Osteoblast (primary cell): ENCODE data around the gene SLC12A3. TPM values are rescaled to one million over a fixed set of nuclear protein-coding genes. Genes with fewer than 3 reads are reported as not detected.

Source experiments
- DNase-seq: peaks from one replicate; pipeline ENCODE4 v3.0.0; 2011; ENCODE audit warnings: low spot score, mixed read lengths; ENCODE audit not compliant: insufficient read length; ENCODE audit errors: missing footprints
- H2AFZ ChIP-seq: 2 replicates; pipeline ENCODE4 v1.6.0; 2011; ENCODE audit warnings: mild to moderate bottlenecking, low read length
- H3K27ac ChIP-seq: 2 replicates; pipeline ENCODE4 v1.5.1; 2011; ENCODE audit warnings: mild to moderate bottlenecking, low read depth, low read length, moderate library complexity
- H3K27me3 ChIP-seq: 2 replicates; pipeline ENCODE4 v1.6.0; 2012; ENCODE audit warnings: mild to moderate bottlenecking, control low read depth, inconsistent platforms, low read length, moderate library complexity; ENCODE audit not compliant: insufficient read depth
- H3K36me3 ChIP-seq: 2 replicates; pipeline ENCODE4 v1.5.1; 2011; ENCODE audit warnings: mild to moderate bottlenecking, low read length, control low read depth, moderate library complexity; ENCODE audit not compliant: insufficient read depth
- H3K4me1 ChIP-seq: 2 replicates; pipeline ENCODE4 v1.5.1; 2011; ENCODE audit warnings: mild to moderate bottlenecking, low read length, control low read depth, moderate library complexity; ENCODE audit not compliant: insufficient read depth
- H3K4me2 ChIP-seq: 2 replicates; pipeline ENCODE4 v1.6.0; 2011; ENCODE audit warnings: mild to moderate bottlenecking, low read length; ENCODE audit not compliant: insufficient read depth
- H3K4me3 ChIP-seq: fragments of 200-600 bp; sonication (generic); 3 replicates; pipeline ENCODE4 v1.5.1; 2012; ENCODE audit warnings: mild to moderate bottlenecking, low read length, inconsistent platforms; ENCODE audit not compliant: insufficient read depth
- H3K79me2 ChIP-seq: 2 replicates; pipeline ENCODE4 v1.6.0; 2012; ENCODE audit warnings: mild to moderate bottlenecking, low read length, control low read depth, inconsistent platforms; ENCODE audit not compliant: insufficient read depth
- H3K9me3 ChIP-seq: 2 replicates; pipeline ENCODE4 v1.5.1; 2011; ENCODE audit warnings: low read depth, low read length, control low read depth
- H4K20me1 ChIP-seq: 2 replicates; pipeline ENCODE4 v1.6.0; 2012; ENCODE audit warnings: mild to moderate bottlenecking, low read length, control low read depth; ENCODE audit not compliant: insufficient read depth
- CTCF ChIP-seq: IDR thresholded peaks from 2 replicates; pipeline ENCODE4 v1.5.1; 2011; ENCODE audit warnings: mild to moderate bottlenecking, low read depth, low read length, moderate library complexity; ENCODE audit errors: extremely low read depth
- total RNA-seq: library from RNA; depleted of rRNA; stranded (reverse); fragments of >200 nt; gene quantifications from 2 replicates; pipeline ENCODE4 v1.2.3, GENCODE V29; 2012

SLC12A3 gene
- total RNA-seq, 1 donor = not detected

GRCh38 chr16:56876048-56876447 lies 11.0 kb downstream of the SLC12A3 start:
- no peak overlapping the region for H3K27ac ChIP-seq
- no peak overlapping the region for H2AFZ ChIP-seq
- no peaks in the 10 kb centered on the region for H3K9me3 ChIP-seq
- DNase-seq = no peak
- TF ChIP-seq CTCF = no peak
- no peak overlapping the region for H3K4me2 ChIP-seq
- H3K36me3 ChIP-seq = no peaks in the 10 kb centered on the region
- no peaks in the 10 kb centered on the region for H3K27me3 ChIP-seq
- H3K79me2 ChIP-seq = no peaks in the 10 kb centered on the region
- no peaks in the 10 kb centered on the region for H4K20me1 ChIP-seq
- no peak overlapping the region for H3K4me3 ChIP-seq
- H3K4me1 ChIP-seq = no peaks in the 10 kb centered on the region

GRCh38 chr16:56877486-56878182 lies 12.6 kb downstream of the SLC12A3 start:
- Histone ChIP-seq H3K4me1 (no peaks in the 10 kb centered on the region), H3K4me3 (no peak overlapping the region), H3K4me2 (no peak overlapping the region), H3K9me3 (no peaks in the 10 kb centered on the region), H3K27ac (no peak overlapping the region), H3K36me3 (no peaks in the 10 kb centered on the region), H3K27me3 (no peaks in the 10 kb centered on the region), H4K20me1 (no peaks in the 10 kb centered on the region), H2AFZ (no peak overlapping the region), H3K79me2 (no peaks in the 10 kb centered on the region)
- no peak for TF ChIP-seq CTCF
- DNase-seq = peak; percentile 54

GRCh38 chr16:56878282-56878854 lies 13.4 kb downstream of the SLC12A3 start:
- Histone ChIP-seq H3K79me2 (no peaks in the 10 kb centered on the region), H3K4me2 (no peak overlapping the region), H3K9me3 (no peaks in the 10 kb centered on the region), H4K20me1 (no peaks in the 10 kb centered on the region), H3K4me3 (no peak overlapping the region), H3K27ac (no peak overlapping the region), H3K27me3 (no peaks in the 10 kb centered on the region), H3K36me3 (no peaks in the 10 kb centered on the region), H2AFZ (no peak overlapping the region), H3K4me1 (no peaks in the 10 kb centered on the region)
- peak; percentile 63 for DNase-seq
- TF ChIP-seq CTCF = no peak

GRCh38 chr16:56879276-56879675 lies 14.3 kb downstream of the SLC12A3 start:
- H3K4me1 ChIP-seq = no peaks in the 10 kb centered on the region
- H4K20me1 ChIP-seq = no peaks in the 10 kb centered on the region
- H3K4me2 ChIP-seq = no peak overlapping the region
- H3K27me3 ChIP-seq = no peaks in the 10 kb centered on the region
- H3K4me3 ChIP-seq = no peak overlapping the region
- H3K36me3 ChIP-seq = no peaks in the 10 kb centered on the region
- no peak overlapping the region for H2AFZ ChIP-seq
- H3K9me3 ChIP-seq = no peaks in the 10 kb centered on the region
- TF ChIP-seq CTCF = no peak
- no peaks in the 10 kb centered on the region for H3K79me2 ChIP-seq
- peak; percentile 77 for DNase-seq
- H3K27ac ChIP-seq = no peak overlapping the region
